TTC549 (cell line): ENCODE results near the gene TTC39B.
"Not testable (repeated sequence)": the region's sequence is repeated elsewhere in the genome, so short reads cannot be mapped to it uniquely, and the experiment has no call there.

Experiments used
- FAIRE-seq: peaks from 2 replicates; lab custom pipeline; 2012; peaks lifted over from hg19 to GRCh38; lab: Jason Lieb, UNC

Gene TTC39B

DNA sequence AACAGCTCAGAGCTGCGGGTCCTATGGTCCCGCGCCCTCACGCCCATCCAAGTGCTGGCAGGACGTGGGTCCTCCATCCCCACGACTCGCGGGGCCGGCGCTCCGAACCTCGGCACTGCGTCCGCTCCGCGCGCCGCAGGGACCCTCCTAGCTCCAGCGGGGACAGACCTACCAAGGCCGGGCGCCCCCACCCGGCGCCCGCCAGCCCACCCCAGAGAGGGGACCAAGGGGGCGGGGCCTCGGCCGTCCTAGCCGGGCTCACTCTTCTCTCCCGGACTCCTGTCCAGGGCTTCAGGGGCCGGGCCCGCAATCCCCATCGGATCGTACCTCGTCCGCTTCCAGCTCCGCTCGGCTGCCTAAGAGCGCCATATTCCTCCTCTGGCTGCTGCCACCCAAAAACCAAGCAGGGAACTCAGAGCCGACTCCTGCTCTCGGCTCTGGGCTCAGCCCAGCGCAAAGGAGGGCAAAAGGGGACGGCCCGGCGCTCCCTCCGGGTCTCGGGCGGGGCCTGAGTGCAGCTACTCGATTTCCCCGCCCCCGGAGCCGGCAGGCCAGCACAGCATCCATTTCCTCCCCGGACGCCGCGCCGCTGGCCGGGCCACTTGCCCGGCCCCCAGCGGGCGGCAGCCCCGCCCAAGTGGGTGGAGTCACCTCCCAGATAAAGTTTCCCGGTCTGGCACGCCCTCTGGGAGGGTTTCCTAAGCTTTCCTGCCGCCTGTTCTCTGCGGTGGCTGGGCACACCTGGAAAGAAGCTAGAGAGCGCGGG lies at the start of gene TTC39B:
TTC39B (minus strand) TSS at position 460 of the 766 bp plus-strand sequence; CDS start at position 369, 91 bp downstream.
- no peak for FAIRE-seq

DNA sequence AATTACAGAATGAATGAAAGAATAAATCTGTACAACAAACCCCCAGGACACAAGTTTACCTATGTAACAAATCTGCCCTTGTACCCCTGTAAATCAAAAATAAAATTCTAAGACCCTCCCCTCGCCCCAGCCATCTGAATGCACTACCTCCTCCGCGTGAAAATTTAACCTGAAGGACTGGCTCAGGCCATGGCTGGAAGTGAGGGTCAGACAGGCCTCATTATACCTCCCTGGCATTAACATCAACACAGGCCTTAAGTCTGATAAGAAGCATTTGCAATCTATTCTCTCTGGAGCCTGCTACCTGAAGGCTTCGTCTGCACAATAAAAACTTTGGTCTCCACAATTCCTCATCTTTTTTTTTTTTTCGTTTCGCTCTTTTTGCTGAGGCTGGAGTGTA lies 48.7 kb upstream of the TTC39B start:
- no peak for FAIRE-seq

DNA sequence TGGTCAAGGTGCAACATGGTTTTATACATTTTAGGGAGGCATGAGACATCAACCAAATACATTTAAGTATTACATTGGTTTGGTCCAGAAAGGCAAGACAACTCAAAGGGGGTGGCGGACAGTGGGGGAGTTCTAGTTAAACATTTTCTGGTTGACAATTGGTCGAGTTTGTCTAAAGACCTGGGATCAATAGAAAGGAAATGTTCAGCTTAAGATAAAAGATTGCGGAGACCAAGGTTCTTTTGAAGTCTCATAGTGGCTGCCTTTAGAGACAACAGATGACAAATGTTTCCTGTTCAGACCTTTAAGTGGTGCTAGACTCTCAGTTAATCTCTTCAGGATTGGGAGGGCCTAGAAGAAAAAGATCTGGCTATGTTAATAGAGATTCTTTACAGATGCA lies 47.7 kb upstream of the TTC39B start:
- no peak for FAIRE-seq

DNA sequence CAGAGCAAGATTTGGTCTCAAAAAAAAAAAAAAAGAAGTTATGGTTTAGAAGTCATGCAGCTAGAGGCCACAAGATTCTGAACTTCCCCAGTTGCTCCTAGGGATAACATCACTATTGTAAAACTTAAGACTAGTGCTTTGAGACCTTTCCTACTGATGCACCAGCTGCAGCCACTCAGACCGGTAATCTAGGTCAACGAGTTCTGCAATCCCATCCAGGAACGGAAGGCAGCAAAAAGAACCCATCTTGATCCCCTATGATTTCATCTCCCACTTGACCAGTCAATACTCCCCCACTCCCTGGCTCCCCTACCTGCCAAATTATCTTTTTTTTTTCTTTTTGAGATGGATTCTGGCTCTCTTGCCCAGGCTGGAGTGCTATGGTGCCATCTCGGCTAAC lies 46.9 kb upstream of the TTC39B start:
- FAIRE-seq = no peak

DNA sequence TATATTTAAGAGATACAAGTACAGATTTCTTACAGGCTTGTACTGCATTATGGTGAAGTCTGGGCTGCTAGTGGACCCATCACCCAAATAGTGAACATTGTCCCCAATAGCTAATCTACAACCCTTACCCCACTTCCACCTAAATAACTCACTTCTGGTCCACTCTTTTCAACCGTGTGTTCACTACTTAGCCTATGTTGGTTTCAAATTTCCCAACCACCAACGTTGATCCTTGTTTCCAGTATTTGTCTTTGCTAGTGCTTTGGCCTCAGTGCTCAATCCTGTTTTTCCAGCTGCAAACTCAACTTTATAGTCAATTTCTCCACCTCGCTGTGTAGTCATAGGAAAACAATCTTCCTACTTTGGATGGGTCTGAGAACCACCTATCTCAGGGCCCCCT lies 45.3 kb upstream of the TTC39B start:
- FAIRE-seq = no peak

DNA sequence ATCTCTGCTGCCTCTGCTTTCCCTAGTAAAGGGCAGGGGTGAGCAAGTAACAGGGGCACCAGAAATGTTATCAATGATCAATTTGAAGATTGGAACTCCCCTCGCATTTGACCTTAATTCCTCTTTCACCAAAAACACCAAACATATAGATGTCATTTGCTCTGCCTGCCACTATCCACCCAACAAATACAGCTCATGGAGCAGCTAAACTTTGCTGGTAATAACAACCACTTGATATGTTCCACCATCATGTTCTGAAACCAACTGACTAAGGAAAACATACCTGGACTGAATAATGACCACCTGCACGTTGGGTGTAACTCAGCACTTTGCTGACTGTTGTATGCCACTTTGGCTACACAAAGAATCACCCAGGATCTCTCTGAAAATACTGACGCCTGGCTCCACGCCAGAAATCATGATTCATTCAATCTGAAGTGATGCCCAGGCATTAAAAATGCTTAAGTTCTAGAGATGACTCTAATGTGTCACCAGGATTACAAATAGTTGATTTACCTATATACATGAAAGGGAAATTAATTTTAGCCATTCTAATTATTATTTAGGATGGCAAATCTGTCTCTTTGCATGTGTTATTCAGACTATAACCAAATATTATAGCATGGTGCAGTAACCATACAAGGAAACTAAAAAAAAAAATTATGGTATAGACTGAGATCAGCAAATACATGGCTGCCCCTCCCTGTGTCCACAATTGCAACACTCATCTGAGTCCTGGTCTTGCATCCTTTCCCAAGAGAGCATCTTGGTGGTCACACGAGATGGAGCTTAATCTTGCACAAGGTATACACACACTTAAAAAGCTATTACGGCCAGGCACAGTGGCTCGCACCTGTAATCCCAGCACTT lies 43.1 kb upstream of the TTC39B start:
- FAIRE-seq = no peak

DNA sequence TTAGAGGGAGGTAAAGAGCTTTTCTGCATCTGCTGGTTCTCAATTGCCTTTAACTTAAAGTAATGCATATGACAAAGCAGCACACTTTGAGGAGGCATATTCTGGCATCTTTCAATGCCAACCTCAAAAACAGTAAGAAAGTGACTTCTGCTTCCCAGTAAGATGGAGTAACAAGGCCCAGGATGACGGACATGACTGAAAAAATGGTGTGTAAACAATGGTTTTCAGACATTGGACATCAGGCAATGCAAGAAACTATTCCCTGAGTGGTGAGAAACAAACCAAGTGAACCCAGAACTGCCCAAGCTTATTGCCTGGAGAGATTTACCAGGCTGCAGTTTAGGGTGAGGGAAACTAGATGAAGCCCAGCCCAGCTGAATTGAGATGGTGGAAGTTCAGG lies 39.8 kb upstream of the TTC39B start:
- FAIRE-seq = no peak

DNA sequence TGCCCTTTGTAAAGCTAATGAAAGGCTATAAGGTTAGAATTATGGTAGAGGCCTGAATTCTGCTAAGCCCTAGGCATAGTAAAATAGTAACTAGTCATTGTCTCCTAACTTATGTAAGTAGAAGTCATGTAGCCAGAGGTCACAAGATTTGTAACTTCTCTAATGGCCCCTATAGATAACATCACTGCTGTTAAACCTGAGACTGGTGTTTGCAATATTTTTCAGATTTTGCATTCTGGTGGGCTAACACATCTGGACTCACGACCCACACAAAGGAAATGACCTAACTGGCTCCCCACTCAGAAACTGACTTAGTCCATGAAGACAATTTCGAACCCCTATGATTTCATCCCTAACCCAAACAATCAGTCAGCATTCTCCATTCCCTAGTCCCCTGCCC lies 37.2 kb upstream of the TTC39B start:
- no peak for FAIRE-seq

DNA sequence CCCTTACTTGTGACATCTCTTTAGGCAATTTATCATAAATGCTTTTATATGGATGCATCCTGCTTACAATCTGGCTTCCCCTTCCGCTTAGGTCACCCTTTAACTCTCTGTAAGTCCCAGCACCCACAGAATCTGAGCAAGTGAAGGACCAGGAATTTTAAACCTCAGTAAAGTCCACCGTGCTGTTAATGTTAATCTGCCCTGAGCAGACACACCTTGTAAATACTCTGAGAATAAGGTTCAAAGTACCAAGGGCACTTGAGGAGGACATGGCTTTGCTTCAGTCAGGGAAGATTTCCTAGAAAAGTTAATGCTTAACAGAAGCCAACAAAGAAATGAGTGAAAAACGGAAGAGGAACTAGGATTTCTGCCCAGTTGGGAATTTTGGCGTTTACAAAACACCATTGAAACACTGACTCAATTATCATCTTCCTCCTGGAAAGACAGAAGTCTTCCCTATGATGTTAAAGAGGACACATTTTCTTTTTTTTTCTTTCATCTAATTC lies 26.4 kb upstream of the TTC39B start:
- FAIRE-seq = no peak

DNA sequence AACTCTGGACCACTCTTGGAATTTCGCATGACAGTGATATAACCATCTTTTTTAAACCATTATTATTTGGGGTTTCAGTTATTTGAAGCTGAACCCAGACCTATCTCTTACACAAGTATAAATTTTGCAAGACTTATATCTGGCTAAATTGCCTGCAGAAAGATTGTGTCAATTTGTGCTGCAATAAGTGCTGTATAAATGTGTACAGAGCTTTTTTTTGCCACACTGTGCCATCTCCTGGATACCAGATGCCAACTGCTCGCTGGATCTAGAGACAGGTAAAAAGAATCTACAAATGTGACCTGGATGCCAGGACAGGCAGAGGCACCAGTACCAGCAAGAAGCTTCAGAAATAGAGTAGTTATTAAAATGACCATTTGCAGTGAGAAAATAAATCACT lies 25.9 kb upstream of the TTC39B start:
- no peak for FAIRE-seq

DNA sequence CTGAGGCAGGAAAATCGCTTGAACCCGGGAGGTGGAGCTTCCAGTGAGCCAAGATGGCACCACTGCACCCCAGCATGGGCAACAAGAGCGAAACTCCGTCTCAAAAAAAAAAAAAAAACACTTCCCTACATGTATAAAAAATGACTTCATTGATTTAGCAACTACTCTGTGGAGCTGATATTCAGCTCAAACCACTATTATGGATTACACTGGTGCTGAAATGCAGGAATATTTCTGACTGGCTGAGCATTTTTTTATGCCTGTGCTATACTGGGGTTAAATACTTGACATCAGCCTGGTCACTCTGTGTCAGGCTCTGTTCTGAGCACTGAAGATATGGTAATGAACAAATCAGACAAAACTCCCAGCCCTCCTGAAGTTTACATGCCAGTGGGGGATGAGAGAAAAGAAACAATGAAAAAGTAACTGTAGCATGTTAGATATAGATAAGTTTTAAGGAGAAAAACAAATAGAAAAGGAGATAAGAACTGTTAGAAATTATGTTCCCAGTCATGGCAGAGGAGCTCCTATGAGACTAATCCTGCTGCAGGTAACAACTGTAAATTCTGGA lies 22.6 kb upstream of the TTC39B start:
- no peak for FAIRE-seq

DNA sequence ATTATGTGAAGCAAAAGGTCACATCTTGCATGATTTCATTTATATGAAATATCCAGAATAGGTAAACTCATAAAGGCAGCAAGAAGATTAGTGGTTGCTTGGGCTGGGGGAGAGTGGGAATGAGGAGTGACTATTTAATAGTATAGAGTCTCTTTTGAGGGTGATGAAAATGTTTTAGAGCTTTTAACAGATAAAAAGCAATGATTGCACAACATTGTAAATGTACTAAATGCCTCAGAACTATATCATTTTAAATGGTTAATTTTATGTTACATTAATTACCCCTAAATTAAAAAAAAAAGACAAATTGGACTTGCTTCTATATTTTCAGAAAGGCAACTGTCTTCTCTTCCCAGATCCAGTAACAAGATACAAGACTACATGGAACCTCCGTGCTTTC lies 21.9 kb upstream of the TTC39B start:
- FAIRE-seq = no peak

DNA sequence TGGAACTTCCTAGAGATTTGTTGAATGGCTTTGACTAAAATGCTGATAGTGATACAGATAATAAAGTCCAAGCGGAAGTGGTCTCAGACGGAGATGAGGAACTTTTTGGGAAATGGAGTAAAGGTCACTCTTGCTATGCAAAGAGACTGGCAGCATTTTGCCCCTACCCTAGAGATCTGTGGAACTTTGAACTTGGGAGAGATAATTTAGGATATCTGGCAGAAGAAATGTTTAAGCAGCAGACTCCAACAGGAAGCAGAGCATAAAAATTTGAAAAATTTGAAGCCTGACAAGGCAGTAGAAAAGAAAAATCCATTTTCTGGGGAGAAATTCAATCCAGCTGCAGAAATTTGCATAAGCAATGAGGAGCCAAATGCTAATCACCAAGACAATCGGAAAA lies 15.7 kb upstream of the TTC39B start:
- not testable (repeated sequence) for FAIRE-seq

DNA sequence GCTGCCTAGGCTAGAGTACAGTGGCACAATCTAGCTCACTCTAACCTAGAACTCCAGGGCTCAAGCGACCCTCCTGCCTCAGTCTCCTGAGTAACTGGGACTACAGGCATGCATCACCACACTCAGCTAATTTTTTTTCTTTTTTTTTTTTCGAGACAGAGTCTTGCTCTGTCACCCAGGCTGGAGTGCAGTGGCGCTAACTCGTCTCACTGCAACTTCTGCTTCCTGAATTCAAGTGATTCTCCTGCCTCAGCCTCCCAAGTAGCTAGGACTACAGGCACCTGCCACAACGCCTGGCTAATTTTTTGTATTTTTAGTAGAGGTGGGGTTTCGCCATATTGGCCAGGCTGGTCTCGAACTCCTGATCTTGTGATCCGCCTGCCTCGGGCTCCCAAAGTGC lies 12.6 kb upstream of the TTC39B start:
- FAIRE-seq = not testable (repeated sequence)

DNA sequence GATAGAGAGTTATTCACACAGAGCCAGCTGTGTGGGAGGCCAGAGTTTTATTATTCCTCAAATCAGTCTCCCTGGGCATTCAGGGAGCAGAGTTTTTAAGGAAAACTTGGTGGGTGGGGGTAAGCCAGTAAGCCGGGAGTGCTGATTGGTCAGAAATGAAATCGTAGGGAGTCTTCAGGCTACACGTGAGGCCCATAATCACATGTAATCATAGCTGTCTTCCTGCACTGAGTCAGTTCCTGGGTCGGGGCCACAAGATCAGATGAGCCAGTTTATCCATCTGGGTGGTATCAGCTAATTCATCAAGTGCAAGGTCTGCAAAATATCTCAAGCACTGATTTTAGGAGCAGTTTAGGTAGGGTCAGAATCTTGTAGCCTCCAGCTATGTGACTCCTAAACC lies 10.8 kb upstream of the TTC39B start:
- FAIRE-seq = no peak

DNA sequence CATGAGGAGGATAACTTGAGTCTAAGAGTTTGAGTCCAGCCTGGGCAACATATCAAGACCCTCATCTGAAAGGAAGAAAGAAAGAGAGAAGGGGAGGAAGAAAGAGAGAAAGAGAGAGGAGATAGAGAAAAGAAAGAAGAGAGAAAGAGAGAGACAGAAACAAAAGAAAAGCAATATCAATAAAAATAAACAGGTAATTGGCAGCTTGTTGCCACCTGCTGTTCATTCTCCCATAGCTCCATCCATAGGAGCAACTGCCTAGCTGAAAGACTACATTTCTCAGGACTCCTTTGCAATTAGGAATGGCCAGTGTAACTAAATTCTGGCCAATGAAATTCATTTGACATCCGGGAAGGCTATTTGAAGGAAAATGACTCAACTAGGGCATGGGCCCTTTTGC lies 4.6 kb upstream of the TTC39B start:
- FAIRE-seq = no peak

DNA sequence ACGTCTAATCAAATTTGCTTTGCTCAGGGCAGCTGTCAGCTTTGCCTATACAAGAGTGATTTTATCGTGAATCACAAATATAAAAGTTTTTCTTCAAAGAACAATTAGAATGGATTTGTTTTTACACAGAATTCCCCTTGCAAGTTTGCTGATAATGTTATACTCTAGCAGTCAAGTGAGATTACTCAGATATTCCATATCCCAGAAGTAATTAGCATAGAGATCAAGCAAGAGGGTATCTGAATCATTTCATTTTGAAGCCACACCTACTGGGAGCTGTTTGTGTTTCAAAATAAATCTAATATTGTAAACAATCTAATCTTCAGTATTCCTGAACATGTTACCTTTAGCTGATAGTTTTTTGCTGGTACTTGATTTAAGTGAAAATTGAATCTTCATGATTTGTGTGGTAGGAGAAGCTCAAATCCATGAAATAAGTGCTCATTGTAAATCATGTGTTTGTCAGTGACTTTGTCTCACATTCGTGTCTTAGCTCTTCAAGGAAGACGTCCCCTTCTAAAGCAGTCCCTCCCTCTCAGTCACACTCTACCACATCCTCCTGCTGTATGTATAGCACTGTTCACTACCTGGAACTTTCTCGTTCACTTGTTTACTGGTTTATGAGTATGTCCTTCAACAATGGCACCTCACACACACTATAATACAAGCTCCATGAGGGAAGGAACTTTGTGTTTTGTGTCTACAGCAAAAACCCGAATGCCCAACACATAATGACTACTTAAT lies 3.3 kb upstream of the TTC39B start:
- FAIRE-seq = no peak

DNA sequence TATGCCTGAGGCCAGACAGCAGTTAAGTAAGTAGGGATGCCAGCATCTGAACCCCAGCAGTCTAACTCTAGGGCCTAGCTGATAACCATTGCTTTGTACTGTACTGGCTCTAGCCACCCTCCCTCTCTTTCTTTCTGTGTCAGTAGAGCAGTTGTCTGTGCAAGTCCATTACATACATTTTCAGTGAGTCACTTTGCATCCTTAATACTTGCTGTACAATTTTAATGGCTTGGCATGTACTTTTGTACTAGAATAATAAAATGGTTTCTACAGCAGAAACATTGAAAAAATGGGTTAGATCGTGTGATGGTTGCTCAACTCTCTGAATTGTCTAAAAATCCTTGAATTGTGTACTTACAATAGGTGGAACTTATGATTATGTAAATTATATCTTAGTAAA lies 1.5 kb upstream of the TTC39B start:
- FAIRE-seq = no peak

DNA sequence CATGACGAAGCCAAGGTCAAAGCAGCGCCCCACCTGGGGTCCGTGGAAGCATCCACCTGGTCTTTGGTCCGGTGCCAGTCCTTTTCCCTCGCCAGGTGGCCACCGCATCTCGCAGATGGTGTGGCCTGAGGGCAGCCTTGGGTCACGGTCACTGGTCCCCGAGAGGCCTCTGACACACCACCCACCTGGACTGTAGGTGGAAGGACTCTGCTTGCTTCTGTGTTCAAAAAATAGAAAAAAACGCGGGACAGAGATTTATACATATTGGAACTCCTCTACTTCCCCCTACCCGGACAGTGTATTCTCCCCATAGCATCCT lies 466 bp upstream of the TTC39B start:
- FAIRE-seq = no peak

DNA sequence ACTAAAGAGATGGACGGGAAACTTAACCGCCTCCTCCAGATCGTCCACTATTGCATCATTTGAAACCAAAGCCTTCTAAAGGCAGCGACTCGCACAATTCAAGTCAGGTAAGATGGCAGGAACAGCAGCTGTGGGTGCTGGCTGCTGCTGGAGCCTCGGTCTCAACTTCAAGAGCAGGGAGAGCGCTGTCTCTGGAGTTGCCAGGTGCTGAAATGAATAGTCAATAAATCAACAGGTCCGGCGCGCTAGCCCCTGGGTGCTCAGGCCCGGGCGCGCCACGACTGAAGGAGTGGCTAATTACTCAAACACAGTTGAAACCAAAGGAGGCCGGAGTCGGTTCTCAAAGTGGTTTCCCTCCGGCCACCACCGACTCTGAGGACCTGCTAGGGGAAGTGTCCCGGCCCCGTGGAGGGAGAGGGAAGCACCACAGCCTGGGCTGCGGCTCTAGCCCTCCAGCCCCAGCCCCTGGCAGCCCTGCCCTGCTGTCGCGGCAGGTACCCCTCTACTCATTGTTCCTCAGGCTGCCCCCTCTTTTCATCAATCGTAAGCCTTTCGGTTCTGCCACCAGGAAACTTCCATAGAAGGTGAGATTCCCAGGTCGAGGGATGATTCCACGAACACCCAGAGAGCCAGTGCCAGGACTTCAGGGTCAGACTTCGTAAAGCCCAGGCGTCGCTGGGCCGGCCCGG lies 804 bp downstream of the TTC39B start:
- no peak for FAIRE-seq

DNA sequence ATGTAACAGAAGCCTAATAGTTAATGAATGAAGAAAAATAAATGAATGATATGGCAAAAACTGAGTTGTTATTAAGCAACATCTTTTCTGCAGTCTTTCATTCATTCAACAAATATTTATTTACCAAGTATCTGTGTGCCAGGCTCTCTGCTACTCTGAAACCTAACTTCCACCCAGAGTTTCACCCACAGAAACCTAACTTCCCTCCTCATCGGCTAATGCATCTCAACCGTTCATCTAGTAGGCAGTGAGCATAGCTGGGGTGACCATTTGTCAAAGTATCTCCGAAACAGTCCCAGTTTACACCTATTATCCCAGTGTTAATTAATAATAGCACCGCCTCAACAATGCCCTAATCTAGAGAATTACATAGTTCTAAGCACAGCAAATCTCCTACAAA lies 1.5 kb downstream of the TTC39B start:
- FAIRE-seq = no peak

DNA sequence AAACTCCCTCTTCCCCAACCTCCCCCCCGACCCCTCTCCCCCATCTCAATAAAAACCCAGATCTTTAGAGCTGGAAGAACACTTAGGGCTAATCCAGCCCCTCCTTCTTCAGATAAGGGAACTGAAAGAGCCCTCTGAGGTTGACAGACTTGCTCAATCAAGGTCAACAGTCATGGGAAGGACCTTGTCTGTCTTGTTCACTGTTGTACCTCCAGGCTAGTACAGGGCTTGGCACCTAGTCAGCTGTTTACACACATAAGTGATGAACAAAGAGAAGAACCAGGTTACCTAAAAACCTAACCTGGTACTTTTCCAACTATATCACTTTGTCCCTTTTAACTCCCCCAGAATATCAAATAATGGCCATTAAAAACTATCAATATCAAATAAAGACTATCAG lies 2.4 kb downstream of the TTC39B start:
- FAIRE-seq = no peak
